ENCODE results near the gene EGLN3.

The EGLN3 gene

DNA sequence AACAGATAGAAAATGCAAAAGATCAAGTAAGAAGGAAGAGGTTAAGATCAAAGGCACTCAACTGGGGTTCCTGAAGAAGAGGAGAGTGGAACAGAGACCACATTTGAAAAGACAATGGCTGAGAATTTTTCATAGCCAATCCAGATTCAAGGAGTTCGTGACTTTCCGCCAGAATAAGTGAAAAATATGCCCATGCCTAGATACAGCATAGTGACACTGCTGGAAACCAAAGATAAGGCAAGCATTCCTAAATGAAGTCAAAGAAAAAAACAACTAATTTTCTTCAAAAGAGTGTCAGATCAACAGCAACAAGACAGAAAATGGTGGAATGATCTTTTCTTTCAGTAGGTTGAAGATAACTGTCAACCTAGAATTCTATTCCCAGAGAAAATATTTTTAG, 47.5 kb downstream of the EGLN3 start:
- TF ChIP-seq, protein P1, sequence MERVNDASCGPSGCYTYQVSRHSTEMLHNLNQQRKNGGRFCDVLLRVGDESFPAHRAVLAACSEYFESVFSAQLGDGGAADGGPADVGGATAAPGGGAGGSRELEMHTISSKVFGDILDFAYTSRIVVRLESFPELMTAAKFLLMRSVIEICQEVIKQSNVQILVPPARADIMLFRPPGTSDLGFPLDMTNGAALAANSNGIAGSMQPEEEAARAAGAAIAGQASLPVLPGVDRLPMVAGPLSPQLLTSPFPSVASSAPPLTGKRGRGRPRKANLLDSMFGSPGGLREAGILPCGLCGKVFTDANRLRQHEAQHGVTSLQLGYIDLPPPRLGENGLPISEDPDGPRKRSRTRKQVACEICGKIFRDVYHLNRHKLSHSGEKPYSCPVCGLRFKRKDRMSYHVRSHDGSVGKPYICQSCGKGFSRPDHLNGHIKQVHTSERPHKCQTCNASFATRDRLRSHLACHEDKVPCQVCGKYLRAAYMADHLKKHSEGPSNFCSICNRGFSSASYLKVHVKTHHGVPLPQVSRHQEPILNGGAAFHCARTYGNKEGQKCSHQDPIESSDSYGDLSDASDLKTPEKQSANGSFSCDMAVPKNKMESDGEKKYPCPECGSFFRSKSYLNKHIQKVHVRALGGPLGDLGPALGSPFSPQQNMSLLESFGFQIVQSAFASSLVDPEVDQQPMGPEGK (CRISPR knock-in tag; IDR thresholded peaks at IDR 0.05; ENCODE audit: borderline replicate concordance) = no peak
- TF ChIP-seq CSDC2 (CRISPR knock-in tag; IDR thresholded peaks at IDR 0.05) (no peak), ZFP30 (CRISPR knock-in tag; IDR thresholded peaks at IDR 0.05) (no peak), RARB (CRISPR knock-in tag; IDR thresholded peaks at IDR 0.05) (no peak), TOX (CRISPR knock-in tag; IDR thresholded peaks at IDR 0.05; ENCODE audit: borderline replicate concordance) (no peak), TCF4 (CRISPR knock-in tag; IDR thresholded peaks at IDR 0.05; ENCODE audit: borderline replicate concordance) (no peak), ZC3H10 (CRISPR knock-in tag; IDR thresholded peaks at IDR 0.05) (no peak), GLIS3 (CRISPR knock-in tag; IDR thresholded peaks at IDR 0.05) (no peak), ZNF70 (CRISPR knock-in tag; IDR thresholded peaks at IDR 0.05) (no peak), ARNTL (CRISPR knock-in tag; IDR thresholded peaks at IDR 0.05; ENCODE audit: borderline replicate concordance, low read depth) (no peak)
- ATAC-seq = no peak

DNA sequence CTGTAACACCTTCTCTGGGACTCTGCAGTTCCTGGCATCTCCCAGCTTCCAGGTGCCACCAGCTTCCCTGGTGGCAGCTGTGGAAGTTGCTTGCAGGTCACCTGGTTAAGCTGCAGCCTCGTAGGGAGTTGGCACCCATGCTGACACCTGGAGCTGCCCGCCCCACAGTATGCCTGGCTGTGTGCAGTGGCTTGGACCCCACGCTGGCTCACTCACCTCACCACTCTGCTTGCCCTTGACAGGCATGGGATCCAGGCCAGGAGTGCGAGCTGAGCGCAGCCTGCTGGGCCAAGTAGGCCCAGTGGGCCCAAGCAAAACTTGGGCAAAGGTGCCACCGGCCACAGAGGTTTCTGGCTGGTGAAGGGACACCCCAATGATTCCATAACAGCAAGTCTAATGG, 48.5 kb downstream of the EGLN3 start:
- ATAC-seq = no peak
- TF ChIP-seq ZFP3 (CRISPR knock-in tag; IDR thresholded peaks at IDR 0.05) = no peak

DNA sequence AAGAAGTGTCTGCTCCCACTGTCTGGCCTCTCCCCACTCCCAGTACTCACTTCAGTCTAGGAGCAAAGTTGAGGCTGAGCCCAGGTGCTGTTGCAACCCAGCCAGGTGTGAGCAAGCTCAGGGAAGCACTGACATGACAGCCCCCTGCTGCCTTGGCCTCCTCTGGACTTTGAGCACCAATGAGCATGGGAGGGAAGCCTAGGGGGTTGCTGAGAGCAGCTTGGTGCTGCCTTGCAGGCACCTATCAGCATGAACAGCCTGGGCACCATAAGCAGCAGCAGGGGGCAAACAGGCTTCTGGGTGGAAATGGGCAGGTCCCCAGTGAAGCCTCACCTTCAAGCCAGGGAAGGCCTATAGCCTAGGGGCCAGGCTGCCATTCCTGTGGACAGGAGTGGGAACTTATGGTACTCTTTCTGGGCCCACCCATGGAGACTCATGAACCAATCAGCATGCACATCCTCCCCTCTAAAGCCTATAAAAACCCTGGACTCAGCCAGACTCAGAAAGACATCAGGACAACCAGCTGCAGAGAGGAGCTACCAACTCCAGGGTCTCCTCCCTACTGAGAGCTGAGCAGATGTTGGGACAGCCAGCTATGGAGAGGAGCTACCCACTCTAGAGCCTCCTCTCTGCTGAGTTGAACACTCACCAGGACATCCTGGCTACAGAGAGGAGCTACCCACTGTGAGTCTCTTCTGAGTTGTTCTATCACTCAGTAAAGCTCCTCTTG, 49.3 kb downstream of the EGLN3 start:
- TF ChIP-seq ZNF8 (CRISPR knock-in tag; IDR thresholded peaks at IDR 0.05) (no peak), ZNF70 (CRISPR knock-in tag; IDR thresholded peaks at IDR 0.05) (no peak), GLIS3 (CRISPR knock-in tag; IDR thresholded peaks at IDR 0.05) (no peak), ZNF565 (CRISPR knock-in tag; conservative IDR thresholded peaks at IDR 0.05; ENCODE audit: low read depth) (no peak), OSR1 (CRISPR knock-in tag; IDR thresholded peaks at IDR 0.05) (no peak), RARB (CRISPR knock-in tag; IDR thresholded peaks at IDR 0.05) (no peak), SNAI2 (CRISPR knock-in tag; IDR thresholded peaks at IDR 0.05) (no peak), ARNTL (CRISPR knock-in tag; IDR thresholded peaks at IDR 0.05; ENCODE audit: borderline replicate concordance, low read depth) (no peak), ISL1 (CRISPR knock-in tag; IDR thresholded peaks at IDR 0.05) (no peak), ZFP3 (CRISPR knock-in tag; IDR thresholded peaks at IDR 0.05) (no peak), TCF4 (CRISPR knock-in tag; IDR thresholded peaks at IDR 0.05; ENCODE audit: borderline replicate concordance) (no peak), ZFP30 (CRISPR knock-in tag; IDR thresholded peaks at IDR 0.05) (no peak), BACH2 (CRISPR knock-in tag; IDR thresholded peaks at IDR 0.05; ENCODE audit: borderline replicate concordance) (no peak), PPARA (CRISPR knock-in tag; IDR thresholded peaks at IDR 0.05; ENCODE audit: borderline replicate concordance) (no peak)
- TF ChIP-seq, protein P1 (CRISPR knock-in tag; IDR thresholded peaks at IDR 0.05; ENCODE audit: borderline replicate concordance) = no peak
- TF ChIP-seq, protein P2, sequence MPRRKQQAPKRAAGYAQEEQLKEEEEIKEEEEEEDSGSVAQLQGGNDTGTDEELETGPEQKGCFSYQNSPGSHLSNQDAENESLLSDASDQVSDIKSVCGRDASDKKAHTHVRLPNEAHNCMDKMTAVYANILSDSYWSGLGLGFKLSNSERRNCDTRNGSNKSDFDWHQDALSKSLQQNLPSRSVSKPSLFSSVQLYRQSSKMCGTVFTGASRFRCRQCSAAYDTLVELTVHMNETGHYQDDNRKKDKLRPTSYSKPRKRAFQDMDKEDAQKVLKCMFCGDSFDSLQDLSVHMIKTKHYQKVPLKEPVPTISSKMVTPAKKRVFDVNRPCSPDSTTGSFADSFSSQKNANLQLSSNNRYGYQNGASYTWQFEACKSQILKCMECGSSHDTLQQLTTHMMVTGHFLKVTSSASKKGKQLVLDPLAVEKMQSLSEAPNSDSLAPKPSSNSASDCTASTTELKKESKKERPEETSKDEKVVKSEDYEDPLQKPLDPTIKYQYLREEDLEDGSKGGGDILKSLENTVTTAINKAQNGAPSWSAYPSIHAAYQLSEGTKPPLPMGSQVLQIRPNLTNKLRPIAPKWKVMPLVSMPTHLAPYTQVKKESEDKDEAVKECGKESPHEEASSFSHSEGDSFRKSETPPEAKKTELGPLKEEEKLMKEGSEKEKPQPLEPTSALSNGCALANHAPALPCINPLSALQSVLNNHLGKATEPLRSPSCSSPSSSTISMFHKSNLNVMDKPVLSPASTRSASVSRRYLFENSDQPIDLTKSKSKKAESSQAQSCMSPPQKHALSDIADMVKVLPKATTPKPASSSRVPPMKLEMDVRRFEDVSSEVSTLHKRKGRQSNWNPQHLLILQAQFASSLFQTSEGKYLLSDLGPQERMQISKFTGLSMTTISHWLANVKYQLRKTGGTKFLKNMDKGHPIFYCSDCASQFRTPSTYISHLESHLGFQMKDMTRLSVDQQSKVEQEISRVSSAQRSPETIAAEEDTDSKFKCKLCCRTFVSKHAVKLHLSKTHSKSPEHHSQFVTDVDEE (CRISPR knock-in tag; IDR thresholded peaks at IDR 0.05) = no peak
- no peak for ATAC-seq

DNA sequence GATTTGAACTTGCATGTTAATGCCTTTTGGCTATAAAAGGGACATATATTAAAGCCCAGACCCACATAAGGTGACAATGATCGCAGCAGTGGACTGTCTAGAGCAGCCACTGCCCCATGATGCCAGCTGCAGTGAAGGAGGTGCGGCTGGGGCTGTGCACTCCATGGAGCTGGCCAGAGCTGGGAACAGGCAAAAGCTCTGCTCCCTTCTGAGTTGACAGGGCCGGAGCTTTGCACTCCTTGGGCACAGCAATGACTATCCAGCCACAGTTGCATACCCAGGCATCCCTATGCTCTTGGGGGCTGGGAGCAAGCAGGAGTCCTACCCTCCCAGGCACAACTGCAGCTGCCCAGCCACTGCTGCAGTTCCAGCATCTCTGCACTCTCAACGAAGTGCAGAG, 50.2 kb downstream of the EGLN3 start:
- no peak for ATAC-seq
- TF ChIP-seq ISL1 (CRISPR knock-in tag; IDR thresholded peaks at IDR 0.05) (no peak), ARNTL (CRISPR knock-in tag; IDR thresholded peaks at IDR 0.05; ENCODE audit: borderline replicate concordance, low read depth) (no peak), ZNF565 (CRISPR knock-in tag; conservative IDR thresholded peaks at IDR 0.05; ENCODE audit: low read depth) (no peak), ESRRG (CRISPR knock-in tag; IDR thresholded peaks at IDR 0.05) (no peak), ZC3H10 (CRISPR knock-in tag; IDR thresholded peaks at IDR 0.05) (no peak), BACH2 (CRISPR knock-in tag; IDR thresholded peaks at IDR 0.05; ENCODE audit: borderline replicate concordance) (no peak), GLIS3 (CRISPR knock-in tag; IDR thresholded peaks at IDR 0.05) (no peak), ZNF70 (CRISPR knock-in tag; IDR thresholded peaks at IDR 0.05) (no peak), CSDC2 (CRISPR knock-in tag; IDR thresholded peaks at IDR 0.05) (no peak)
- TF ChIP-seq, protein P1 (CRISPR knock-in tag; IDR thresholded peaks at IDR 0.05; ENCODE audit: borderline replicate concordance) = no peak
- TF ChIP-seq, protein P3, sequence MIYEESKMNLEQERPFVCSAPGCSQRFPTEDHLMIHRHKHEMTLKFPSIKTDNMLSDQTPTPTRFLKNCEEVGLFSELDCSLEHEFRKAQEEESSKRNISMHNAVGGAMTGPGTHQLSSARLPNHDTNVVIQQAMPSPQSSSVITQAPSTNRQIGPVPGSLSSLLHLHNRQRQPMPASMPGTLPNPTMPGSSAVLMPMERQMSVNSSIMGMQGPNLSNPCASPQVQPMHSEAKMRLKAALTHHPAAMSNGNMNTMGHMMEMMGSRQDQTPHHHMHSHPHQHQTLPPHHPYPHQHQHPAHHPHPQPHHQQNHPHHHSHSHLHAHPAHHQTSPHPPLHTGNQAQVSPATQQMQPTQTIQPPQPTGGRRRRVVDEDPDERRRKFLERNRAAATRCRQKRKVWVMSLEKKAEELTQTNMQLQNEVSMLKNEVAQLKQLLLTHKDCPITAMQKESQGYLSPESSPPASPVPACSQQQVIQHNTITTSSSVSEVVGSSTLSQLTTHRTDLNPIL (CRISPR knock-in tag; IDR thresholded peaks at IDR 0.05; ENCODE audit: low read depth) = no peak
